Embryonic facial prominence (tissue), 1 donor: ENCODE results near the gene WWOX.

Experiments
- DNase-seq: peaks from one replicate; pipeline ENCODE4 v3.0.0-alpha.2; 2016; ENCODE audit errors: extremely low spot score

Gene WWOX

GRCh38 chr16:78650339-78651074 lies 551.1 kb downstream of the WWOX start:
- no peak for DNase-seq

GRCh38 chr16:78654929-78655328 lies 555.5 kb downstream of the WWOX start:
- no peak for DNase-seq

- DNase-seq: no peak
Observed at GRCh38 chr16:78655331-78656113, 556.1 kb downstream of the WWOX start.

- no peak for DNase-seq
Observed at GRCh38 chr16:78656887-78657286, 557.4 kb downstream of the WWOX start.

GRCh38 chr16:78659216-78659615 lies 559.8 kb downstream of the WWOX start:
- no peak for DNase-seq

GRCh38 chr16:78659668-78660217 lies 560.3 kb downstream of the WWOX start:
- DNase-seq: no peak

- DNase-seq: no peak
Observed at GRCh38 chr16:78660795-78661194, 561.3 kb downstream of the WWOX start.

- no peak for DNase-seq
Observed at GRCh38 chr16:78663690-78664089, 564.2 kb downstream of the WWOX start.

GRCh38 chr16:78664811-78665772 lies 565.6 kb downstream of the WWOX start:
- no peak for DNase-seq

GRCh38 chr16:78666318-78666717 lies 566.9 kb downstream of the WWOX start:
- DNase-seq: no peak

GRCh38 chr16:78667675-78668074 lies 568.2 kb downstream of the WWOX start:
- DNase-seq: no peak

GRCh38 chr16:78668393-78668792 lies 568.9 kb downstream of the WWOX start:
- no peak for DNase-seq

GRCh38 chr16:78669994-78670393 lies 570.5 kb downstream of the WWOX start:
- no peak for DNase-seq

GRCh38 chr16:78672779-78673556 lies 573.5 kb downstream of the WWOX start:
- no peak for DNase-seq

GRCh38 chr16:78673884-78674283 lies 574.4 kb downstream of the WWOX start:
- no peak for DNase-seq

GRCh38 chr16:78675312-78675711 lies 575.9 kb downstream of the WWOX start:
- no peak for DNase-seq

GRCh38 chr16:78675951-78676792 lies 576.7 kb downstream of the WWOX start:
- DNase-seq: no peak

- peak; percentile 31 for DNase-seq
Observed at GRCh38 chr16:78677181-78677731, 577.8 kb downstream of the WWOX start.

- DNase-seq: no peak
Observed at GRCh38 chr16:78679546-78679945, 580.1 kb downstream of the WWOX start.

GRCh38 chr16:78681743-78682142 lies 582.3 kb downstream of the WWOX start:
- DNase-seq: no peak
